GM12874 (cell line): ENCODE measurements around the gene TCTA.
A peak's percentile ranks its signal among the peaks of the same experiment; 100 is the strongest.

Experiments used
- TF ChIP-seq, protein P1 (sequence below): IDR thresholded peaks from 2 replicates; pipeline ENCODE4 v1.5.1; 2011; ENCODE audit warnings: low read depth, mild to moderate bottlenecking, control low read depth, low read length, moderate library complexity; ENCODE audit not compliant: insufficient read depth

The TCTA gene

DNA sequence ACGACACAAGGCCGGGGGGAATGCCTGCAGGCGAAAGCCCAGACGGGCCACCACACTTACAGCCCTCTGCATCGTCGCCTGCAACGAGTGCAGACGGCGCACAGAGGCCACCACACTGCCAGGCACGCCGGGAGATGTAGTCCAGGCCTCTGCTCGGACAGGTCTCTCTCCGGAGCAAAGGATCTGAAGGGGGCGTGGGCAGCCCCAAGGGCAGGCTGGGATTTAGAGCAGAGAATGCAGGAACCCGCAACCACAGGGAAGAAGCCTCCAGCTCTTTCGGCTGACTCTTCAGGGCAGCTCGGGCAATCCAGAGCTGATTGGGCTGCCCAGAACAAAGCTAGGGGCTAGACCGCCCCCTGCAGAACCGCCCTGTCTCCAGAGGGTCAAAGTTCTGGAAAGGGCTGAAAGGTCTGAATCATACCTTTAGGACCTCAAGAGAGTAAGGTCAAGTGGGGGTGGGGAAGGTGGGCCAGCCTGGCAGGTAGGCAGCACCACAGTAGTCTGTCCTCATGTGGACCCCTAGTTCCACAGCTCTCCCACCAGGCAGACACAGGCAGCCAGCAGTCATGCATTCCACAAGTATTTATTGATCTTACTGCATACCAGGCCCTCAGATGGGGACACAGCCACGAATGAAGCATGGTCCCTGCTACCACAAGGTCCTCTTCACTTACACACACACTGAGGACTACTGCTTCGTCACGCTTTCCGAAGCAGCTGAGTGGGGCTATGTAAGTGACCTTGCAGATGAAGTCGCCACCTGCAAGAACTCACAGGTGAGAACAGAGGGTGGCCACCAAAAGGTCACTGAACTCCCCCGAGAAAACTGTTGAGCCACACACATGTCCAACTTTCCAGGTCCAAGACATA is 10.4 kb downstream of the TCTA start, which contains the start of gene AMT:
AMT (minus strand) TSS at position 95 of the 870 bp plus-strand sequence; CDS start at position 72, 23 bp downstream.
- TF ChIP-seq, protein P1, sequence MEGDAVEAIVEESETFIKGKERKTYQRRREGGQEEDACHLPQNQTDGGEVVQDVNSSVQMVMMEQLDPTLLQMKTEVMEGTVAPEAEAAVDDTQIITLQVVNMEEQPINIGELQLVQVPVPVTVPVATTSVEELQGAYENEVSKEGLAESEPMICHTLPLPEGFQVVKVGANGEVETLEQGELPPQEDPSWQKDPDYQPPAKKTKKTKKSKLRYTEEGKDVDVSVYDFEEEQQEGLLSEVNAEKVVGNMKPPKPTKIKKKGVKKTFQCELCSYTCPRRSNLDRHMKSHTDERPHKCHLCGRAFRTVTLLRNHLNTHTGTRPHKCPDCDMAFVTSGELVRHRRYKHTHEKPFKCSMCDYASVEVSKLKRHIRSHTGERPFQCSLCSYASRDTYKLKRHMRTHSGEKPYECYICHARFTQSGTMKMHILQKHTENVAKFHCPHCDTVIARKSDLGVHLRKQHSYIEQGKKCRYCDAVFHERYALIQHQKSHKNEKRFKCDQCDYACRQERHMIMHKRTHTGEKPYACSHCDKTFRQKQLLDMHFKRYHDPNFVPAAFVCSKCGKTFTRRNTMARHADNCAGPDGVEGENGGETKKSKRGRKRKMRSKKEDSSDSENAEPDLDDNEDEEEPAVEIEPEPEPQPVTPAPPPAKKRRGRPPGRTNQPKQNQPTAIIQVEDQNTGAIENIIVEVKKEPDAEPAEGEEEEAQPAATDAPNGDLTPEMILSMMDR = no peak

DNA sequence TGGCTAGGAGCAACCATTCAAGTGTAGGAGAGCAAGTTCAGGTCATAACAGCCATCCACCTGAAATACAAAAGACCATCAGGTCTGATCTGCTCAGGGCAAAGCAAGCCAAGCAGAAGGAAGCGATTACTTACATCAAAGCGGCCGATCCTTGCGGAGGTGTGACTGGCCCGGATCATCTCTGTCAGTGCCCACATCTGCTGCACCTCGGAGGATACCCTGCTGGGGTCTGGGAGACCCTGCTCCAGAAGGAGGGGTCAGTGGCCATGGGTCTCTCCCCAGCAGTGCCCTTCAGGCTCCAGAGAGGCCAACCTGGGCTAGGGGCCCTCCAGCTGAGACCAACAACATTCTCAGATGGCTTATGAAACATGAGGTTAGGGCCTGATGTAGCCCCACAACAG is 12.6 kb downstream of the TCTA start:
- TF ChIP-seq, protein P1 = no peak

GRCh38 chr3:49427586-49427985 is 15.4 kb downstream of the TCTA start:
- TF ChIP-seq, protein P1 = no peak

DNA sequence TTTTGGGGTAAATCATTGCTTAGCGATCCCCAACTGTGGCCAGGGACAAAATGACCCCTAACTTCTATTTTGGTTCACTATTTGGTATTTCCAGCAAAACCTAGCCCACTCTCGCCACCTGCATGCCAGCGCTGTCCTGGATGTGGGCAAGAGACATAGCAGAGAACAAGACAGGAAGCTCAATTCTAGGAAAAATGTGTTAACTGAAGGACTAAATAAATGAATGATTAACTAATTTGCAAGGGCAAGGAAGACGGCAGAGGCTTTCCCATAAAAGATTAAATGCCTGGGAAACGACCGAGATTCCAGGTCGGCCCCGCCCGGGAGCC is 16.5 kb downstream of the TCTA start:
- TF ChIP-seq, protein P1 = 0 out of 2 replicates have a peak, but pooled peaks have one; percentile 1

DNA sequence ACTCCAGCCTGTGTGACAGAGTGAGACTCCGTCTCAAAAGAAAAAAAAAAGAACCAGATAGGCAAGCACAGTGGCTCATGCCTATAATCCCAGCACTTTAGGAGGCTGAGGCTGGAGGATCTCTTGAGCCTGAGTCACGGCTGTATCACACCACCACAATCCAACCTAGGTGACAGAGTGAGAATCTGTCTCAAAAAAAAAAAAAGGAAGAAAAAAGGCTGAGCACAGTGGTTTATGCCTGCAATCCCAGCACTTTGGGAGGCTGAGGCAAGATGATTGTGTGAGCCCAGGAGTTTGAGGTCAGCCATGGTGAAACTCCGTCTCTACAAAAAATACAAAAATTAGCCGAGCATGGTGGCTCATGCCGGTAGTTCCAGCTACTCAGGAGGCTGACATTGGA is 22.5 kb downstream of the TCTA start:
- TF ChIP-seq, protein P1 = no peak

DNA sequence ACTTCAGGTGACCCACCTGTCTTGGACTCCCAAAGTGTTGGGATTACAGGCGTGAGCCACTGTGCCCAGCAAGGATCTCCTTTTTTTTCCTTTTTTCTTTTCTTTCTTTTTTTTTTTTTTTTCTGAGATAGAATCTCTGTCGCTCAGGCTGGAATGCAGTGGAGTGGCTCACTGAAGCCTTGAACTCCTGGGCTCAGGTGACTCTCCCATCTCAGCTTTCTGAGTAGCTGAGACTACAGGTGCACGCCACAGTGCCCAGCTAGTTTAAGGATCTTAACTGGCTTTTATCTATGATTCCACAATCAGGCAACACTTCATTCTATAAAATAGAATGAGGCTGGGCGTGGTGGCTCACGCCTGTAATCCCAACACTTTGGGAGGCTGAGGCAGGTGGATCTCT is 33.2 kb downstream of the TCTA start:
- TF ChIP-seq, protein P1 = no peak

GRCh38 chr3:49453621-49454020 is 41.4 kb downstream of the TCTA start:
- TF ChIP-seq, protein P1 = no peak
